Measurements from ENCODE around the gene DPF3.

DPF3 gene

GRCh38 chr14:72651081-72651480 lies 242.8 kb downstream of the DPF3 start:
- no peak for FAIRE-seq
- TF ChIP-seq SPI1 (IDR thresholded peaks at IDR 0.05; ENCODE audit: low read depth, low read length) (no peak), PAX5 (IDR thresholded peaks at IDR 0.05; ENCODE audit: insufficient read depth, low read length, severe bottlenecking) (no peak), TAF1 (IDR thresholded peaks at IDR 0.05; ENCODE audit: low read depth, low read length) (no peak), POLR2A (IDR thresholded peaks at IDR 0.05; ENCODE audit: low read depth, low read length) (no peak), POLR2AphosphoS5 (IDR thresholded peaks at IDR 0.05; ENCODE audit: low read depth, low read length) (no peak), POU2F2 (IDR thresholded peaks at IDR 0.05; ENCODE audit: low read depth, low read length) (no peak)

GRCh38 chr14:72649603-72650227 lies 244.2 kb downstream of the DPF3 start:
- DNase-seq (ENCODE audit: insufficient read length, low spot score), result no peak
- FAIRE-seq, result no peak
- TF ChIP-seq PAX5 (IDR thresholded peaks at IDR 0.05; ENCODE audit: insufficient read depth, low read length, severe bottlenecking) (no peak), SPI1 (IDR thresholded peaks at IDR 0.05; ENCODE audit: low read depth, low read length) (no peak), POLR2AphosphoS5 (IDR thresholded peaks at IDR 0.05; ENCODE audit: low read depth, low read length) (no peak), POLR2A (IDR thresholded peaks at IDR 0.05; ENCODE audit: low read depth, low read length) (no peak), TAF1 (IDR thresholded peaks at IDR 0.05; ENCODE audit: low read depth, low read length) (no peak), POU2F2 (IDR thresholded peaks at IDR 0.05; ENCODE audit: low read depth, low read length) (no peak)

More at GRCh38 chr14:72651081-72651480, 242.8 kb downstream of the DPF3 start:
- DNase-seq (ENCODE audit: insufficient read length, low spot score), result no peak

- FAIRE-seq (no peak), DNase-seq (ENCODE audit: insufficient read length, low spot score) (no peak)
- TF ChIP-seq POLR2AphosphoS5 (IDR thresholded peaks at IDR 0.05; ENCODE audit: low read depth, low read length) (no peak), PAX5 (IDR thresholded peaks at IDR 0.05; ENCODE audit: insufficient read depth, low read length, severe bottlenecking) (no peak), POLR2A (IDR thresholded peaks at IDR 0.05; ENCODE audit: low read depth, low read length) (no peak), TAF1 (IDR thresholded peaks at IDR 0.05; ENCODE audit: low read depth, low read length) (no peak), POU2F2 (IDR thresholded peaks at IDR 0.05; ENCODE audit: low read depth, low read length) (no peak)
Observed at GRCh38 chr14:72647782-72648181, 246.1 kb downstream of the DPF3 start.

- FAIRE-seq, result no peak
- no peak for DNase-seq (ENCODE audit: insufficient read length, low spot score)
Observed at GRCh38 chr14:72646861-72647528, 246.9 kb downstream of the DPF3 start.

GRCh38 chr14:72645706-72646105 lies 248.2 kb downstream of the DPF3 start:
- no peak for DNase-seq (ENCODE audit: insufficient read length, low spot score)
- TF ChIP-seq POLR2A (IDR thresholded peaks at IDR 0.05; ENCODE audit: low read depth, low read length) (no peak), POU2F2 (IDR thresholded peaks at IDR 0.05; ENCODE audit: low read depth, low read length) (no peak), PAX5 (IDR thresholded peaks at IDR 0.05; ENCODE audit: insufficient read depth, low read length, severe bottlenecking) (no peak), SPI1 (IDR thresholded peaks at IDR 0.05; ENCODE audit: low read depth, low read length) (no peak), POLR2AphosphoS5 (IDR thresholded peaks at IDR 0.05; ENCODE audit: low read depth, low read length) (no peak), TAF1 (IDR thresholded peaks at IDR 0.05; ENCODE audit: low read depth, low read length) (no peak)
- FAIRE-seq, result no peak

More at GRCh38 chr14:72646861-72647528, 246.9 kb downstream of the DPF3 start:
- TF ChIP-seq SPI1 (IDR thresholded peaks at IDR 0.05; ENCODE audit: low read depth, low read length), result no peak
- no peak for TF ChIP-seq TAF1 (IDR thresholded peaks at IDR 0.05; ENCODE audit: low read depth, low read length)
- TF ChIP-seq POU2F2 (IDR thresholded peaks at IDR 0.05; ENCODE audit: low read depth, low read length), result no peak
- TF ChIP-seq POLR2A (IDR thresholded peaks at IDR 0.05; ENCODE audit: low read depth, low read length), result no peak
- TF ChIP-seq PAX5 (IDR thresholded peaks at IDR 0.05; ENCODE audit: insufficient read depth, low read length, severe bottlenecking), result no peak
- no peak for TF ChIP-seq POLR2AphosphoS5 (IDR thresholded peaks at IDR 0.05; ENCODE audit: low read depth, low read length)

- TF ChIP-seq PAX5 (IDR thresholded peaks at IDR 0.05; ENCODE audit: insufficient read depth, low read length, severe bottlenecking), result no peak
- TF ChIP-seq POU2F2 (IDR thresholded peaks at IDR 0.05; ENCODE audit: low read depth, low read length), result no peak
- TF ChIP-seq POLR2A (IDR thresholded peaks at IDR 0.05; ENCODE audit: low read depth, low read length), result no peak
- no peak for TF ChIP-seq SPI1 (IDR thresholded peaks at IDR 0.05; ENCODE audit: low read depth, low read length)
- no peak for TF ChIP-seq POLR2AphosphoS5 (IDR thresholded peaks at IDR 0.05; ENCODE audit: low read depth, low read length)
- TF ChIP-seq TAF1 (IDR thresholded peaks at IDR 0.05; ENCODE audit: low read depth, low read length), result no peak
- no peak for DNase-seq (ENCODE audit: insufficient read length, low spot score)
- FAIRE-seq, result no peak
Observed at GRCh38 chr14:72644758-72645489, 249.0 kb downstream of the DPF3 start.

GRCh38 chr14:72644038-72644437 lies 249.9 kb downstream of the DPF3 start:
- DNase-seq (ENCODE audit: insufficient read length, low spot score) (no peak), FAIRE-seq (no peak)

GRCh38 chr14:72643317-72643801 lies 250.5 kb downstream of the DPF3 start:
- FAIRE-seq (no peak), DNase-seq (ENCODE audit: insufficient read length, low spot score) (no peak)
- TF ChIP-seq POLR2A (IDR thresholded peaks at IDR 0.05; ENCODE audit: low read depth, low read length) (no peak), POLR2AphosphoS5 (IDR thresholded peaks at IDR 0.05; ENCODE audit: low read depth, low read length) (no peak), PAX5 (IDR thresholded peaks at IDR 0.05; ENCODE audit: insufficient read depth, low read length, severe bottlenecking) (no peak), POU2F2 (IDR thresholded peaks at IDR 0.05; ENCODE audit: low read depth, low read length) (no peak), TAF1 (IDR thresholded peaks at IDR 0.05; ENCODE audit: low read depth, low read length) (no peak), SPI1 (IDR thresholded peaks at IDR 0.05; ENCODE audit: low read depth, low read length) (no peak)

More at GRCh38 chr14:72644038-72644437, 249.9 kb downstream of the DPF3 start:
- TF ChIP-seq TAF1 (IDR thresholded peaks at IDR 0.05; ENCODE audit: low read depth, low read length), result no peak
- no peak for TF ChIP-seq POLR2A (IDR thresholded peaks at IDR 0.05; ENCODE audit: low read depth, low read length)
- TF ChIP-seq SPI1 (IDR thresholded peaks at IDR 0.05; ENCODE audit: low read depth, low read length), result no peak
- no peak for TF ChIP-seq PAX5 (IDR thresholded peaks at IDR 0.05; ENCODE audit: insufficient read depth, low read length, severe bottlenecking)
- TF ChIP-seq POLR2AphosphoS5 (IDR thresholded peaks at IDR 0.05; ENCODE audit: low read depth, low read length), result no peak
- TF ChIP-seq POU2F2 (IDR thresholded peaks at IDR 0.05; ENCODE audit: low read depth, low read length), result no peak
